HG02973 (cell line): Measurements from ENCODE around the gene GPR17.

Experiments used
- ATAC-seq: cut with Tn5 transposase; IDR thresholded peaks from one replicate; pipeline ENCODE4 v1.9.1; 2021; ENCODE audit warnings: moderate library complexity; ENCODE audit not compliant: unreplicated experiment

The GPR17 gene

DNA sequence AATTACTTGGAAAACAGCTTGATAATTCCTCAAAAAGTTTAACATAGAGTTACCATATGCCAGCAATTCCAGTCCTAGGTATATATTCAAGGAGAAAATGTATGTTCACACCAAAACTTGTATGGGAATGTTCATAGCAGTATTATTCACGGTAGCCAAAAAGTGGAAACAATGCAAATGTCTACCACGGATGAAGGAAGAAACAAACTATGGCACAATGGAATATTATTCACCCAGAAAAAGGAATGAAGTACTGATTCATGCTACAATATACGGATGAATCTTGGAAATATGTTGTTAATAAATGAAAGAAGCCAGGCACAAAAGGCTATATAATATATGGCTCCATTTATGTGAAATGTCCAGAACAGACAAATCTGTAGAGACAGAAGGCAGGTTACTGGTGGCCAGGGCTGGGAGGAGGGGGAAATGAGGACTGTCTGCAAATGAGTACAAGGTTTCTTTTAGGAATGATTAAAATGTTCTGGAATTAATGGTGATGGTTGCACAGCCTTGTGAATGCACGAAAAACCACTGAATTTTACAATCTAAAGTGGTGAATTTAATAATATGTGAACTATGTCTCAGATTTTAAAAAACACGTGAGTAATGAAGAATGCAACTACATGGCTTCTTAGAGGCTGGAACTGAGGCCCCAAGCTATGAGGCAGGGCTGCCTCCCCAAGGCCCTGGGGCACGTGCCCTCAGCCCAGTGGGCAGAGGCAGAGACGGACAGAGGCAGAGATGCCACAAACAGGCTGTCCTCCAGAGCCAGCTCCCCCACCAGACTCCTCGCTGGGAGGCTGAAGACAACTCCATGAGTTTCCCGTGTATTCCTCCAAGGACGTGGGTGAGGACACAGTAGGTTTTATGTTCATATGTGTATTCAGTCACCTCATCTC is 24.4 kb downstream of the GPR17 start:
- no peak for ATAC-seq

DNA sequence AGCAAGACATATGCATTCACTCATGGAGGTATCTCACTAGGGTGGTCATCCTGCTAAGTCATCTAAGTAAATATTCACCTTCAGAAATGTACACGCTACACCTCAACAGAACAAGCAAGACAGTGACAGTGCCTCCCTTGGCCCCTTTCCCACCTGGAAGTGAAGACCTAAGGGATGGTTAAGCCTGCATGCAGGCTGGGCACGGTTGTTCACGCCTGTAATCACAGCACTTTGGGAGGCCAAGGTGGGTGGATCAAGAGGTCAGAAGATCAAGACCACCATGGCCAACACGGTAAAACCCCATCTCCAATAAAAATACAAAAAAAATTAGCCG is 25.0 kb downstream of the GPR17 start:
- ATAC-seq = no peak

DNA sequence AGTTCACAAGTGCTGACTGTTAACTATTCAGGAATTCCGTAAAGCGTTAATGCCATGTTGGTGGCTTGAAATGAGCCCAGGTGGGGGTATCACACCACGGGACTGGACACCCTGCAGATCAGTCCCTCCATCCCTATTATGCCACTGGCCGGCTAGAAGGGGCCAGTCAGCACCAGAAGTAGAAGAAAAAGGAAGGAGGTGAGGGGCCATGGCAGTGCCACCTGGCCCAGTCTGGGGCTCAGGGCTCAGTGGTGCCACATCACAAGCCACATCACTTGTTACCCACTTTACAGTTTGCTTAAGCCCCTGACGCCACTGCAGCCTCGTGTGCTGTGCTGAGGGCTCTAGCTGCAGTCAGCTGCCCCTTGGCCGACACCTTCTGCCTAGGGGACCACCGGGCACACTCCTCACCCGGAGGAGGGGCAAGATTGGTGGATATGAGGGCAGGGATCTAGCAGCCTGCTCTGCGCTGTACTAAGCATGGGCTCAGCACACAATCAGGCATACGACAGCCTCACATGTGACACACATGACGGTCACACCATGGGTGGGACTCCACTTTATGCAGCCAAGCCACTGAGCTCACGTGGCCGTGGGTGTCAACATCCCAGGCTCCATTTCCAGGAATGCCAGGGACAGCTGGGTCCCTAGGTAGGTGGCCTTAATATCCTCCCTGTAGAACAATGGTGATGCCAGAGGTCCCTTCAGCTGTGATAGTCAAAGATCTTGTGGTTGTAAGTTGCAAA is 25.8 kb downstream of the GPR17 start:
- ATAC-seq = no peak

DNA sequence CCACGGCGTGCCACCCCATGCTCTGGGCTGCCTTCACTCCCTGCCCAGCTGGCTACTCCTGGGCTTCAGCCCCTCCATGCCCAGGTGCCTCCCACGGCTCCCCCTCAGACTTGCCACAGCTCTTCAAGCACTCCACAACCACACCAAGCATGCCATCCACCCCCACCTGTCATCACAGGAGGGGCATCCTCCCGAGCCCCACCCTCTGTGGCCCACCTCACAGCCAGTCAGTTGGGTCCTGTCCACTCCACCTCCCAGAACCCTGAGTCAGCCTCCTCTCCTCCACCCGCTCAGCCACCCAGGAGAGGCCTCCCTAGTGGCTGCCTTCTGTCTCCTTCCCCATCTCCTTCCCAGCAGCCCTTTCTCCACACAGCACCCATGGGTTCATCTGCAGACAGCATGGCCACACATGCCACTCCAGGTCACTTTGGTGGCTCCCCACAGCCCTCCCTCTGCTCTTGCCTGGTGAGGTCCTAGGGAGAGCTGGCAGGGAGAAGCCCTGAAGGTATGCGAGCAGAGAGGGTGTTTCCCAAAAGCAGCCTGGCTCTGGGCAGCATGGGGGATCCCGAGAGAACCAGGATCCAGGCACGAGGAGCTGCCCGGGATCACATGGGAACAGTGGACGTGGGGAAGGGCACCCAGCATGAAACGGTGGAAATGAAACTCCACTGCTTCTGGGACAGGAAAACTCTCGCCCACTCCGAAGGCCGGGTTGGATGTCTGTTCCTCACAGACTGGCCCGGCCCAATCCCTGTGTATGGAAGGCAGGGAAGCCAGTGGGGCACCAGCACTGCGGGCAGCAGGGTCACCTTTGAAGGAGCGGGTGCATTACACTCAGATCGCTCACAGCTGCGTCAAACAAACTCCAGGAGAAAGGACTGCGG is 26.6 kb downstream of the GPR17 start:
- ATAC-seq = no peak

DNA sequence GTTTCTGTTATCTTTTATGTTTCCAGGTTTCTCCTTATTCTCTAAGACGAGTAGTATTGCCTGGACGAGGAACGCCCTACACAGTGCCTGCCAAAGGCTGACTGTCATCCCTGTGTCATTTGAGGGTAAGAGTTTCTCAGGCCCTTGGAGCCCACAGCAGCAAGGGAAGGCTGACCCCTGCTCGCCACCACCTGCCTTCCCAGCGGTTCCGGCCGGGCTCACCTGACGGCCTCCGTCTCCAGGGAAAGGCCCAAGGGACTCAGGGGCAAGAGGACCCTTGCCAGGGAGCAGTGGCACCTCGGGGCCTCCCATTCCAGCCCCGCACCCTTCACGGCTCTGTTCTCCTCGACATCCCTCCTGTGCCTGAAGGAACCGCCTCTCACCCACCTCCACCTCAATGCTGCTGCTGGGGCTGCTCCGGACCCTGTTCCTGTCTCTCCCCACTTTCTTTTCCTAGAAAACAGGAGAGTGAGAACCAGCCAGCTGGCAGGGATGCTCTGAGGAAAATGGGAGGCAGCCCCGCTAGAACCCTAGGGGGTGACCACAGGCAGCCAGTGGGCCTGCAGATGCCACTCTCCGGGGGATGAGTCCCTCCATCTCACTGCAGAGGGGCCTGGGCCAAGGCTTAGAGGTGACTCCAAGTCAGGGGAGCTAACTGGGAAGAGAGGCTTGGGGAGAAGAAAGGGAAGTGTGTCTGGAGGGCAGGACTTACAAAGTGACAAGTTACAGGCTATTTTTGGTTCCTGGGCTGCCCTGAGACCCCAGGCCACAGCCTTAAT is 27.5 kb downstream of the GPR17 start:
- ATAC-seq = no peak

DNA sequence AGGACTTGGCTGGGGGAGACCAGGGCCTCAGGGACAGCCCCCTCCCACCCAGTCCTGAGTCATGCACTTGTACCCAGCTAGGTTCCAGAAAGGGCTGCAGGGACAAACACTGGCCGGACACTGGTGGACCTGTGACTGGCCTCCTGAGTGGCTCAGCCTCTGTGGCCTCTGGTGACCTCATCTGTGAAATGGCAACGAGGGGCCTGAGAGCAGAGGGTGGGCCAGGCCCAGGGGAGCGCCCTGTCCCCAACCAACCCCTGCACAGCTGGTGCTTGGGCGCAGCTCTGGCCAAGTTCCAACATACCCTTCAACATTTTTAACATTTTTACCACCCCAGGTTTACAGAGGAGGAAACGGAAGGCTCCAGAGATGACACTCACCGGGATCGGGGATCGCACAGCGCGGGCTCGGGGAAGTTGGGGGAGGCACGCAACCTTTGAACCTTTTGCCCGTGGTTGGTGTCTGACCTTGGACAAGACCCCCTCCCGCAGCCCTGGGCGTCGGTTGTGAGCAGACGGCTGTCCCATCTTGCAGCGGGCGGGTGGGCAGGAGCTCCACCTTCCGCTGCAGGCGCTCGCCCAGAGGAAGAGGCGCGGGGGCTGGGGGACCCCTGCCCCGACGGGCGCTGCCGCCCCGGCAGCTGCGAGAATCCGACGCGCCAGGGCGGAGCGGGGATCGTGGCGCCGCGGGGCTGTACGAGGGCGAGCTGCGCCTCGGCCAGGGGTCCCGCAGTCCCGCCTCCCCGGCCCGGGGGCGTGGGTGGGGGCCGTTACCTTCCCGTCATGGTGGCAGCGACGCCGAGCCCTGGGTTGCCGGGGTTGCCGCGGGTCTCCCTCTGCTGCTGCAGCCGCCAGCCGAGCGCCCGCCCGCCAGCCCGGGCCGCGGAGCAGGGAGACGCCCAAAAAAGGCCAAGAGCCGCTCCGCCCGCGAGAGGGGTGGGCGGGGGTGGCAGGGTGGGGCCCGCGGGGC is 28.6 kb downstream of the GPR17 start:
- ATAC-seq = no peak

DNA sequence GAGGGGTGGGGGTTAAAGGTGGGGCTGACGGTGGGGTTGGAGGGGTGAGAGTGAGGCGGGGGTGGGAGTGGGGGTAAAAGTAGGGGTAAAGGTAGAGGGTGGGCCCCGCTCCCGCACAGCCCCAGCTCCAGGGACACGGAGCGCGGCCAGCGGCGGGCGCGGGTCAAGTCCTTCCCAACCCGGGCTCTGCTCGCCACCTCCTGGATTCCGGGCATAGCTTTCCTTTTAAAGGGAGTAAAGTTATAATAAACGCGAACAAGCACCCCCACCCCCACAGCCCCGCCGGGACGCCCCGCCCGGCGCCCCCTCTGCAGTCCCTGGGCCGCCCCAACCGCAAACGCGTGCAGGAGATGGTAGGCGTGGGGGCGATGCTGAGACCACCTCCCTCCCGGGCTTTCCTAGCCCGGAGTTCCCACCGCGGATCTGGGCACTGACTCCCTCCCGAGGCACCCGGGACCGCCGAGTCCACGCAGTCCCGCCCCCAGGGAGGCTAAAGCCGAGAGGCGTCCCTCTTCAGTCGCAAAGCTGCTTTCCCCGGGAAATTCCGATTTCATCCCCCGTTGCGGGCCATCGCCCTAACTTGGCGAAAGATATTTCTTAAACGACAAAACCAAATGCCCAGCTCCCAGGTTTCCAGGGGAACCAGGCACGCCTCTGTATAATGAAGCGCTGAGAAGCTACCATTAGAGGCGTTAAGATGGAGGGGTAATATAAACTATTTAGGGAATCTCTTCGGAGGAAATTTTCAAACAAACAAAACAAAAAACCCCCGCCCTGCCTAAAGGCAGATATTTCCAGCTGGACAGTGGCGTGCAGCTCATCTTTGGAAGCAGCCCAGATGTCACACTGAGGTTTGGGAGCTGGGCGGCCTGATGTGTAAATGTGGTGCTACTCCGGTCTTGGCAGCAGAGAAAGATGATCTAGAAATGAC is 29.6 kb downstream of the GPR17 start, which contains the start of gene LIMS2:
LIMS2 (minus strand) TSS at position 200 of the 931 bp plus-strand sequence. CDS start 506 bp downstream, outside the sequence.
- ATAC-seq = no peak

DNA sequence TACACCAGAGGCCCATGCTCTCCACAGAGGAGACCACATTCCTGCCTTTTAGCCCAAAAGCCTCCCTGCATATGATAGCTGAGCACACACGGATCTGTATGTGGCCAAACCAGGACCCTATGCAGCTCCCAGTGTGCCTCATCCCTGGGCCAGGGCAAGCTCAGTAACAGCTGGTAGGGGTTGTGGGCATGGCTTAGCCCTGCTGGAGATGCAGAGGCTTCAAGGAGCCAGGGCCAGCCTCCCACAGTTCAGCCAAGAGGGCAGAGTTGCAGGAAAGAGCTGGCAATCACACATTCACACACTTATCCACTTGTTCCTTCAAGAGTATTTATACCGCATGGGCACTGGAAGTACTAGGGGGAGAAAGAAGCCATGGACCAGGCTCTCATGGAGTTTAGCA is 31.0 kb downstream of the GPR17 start:
- no peak for ATAC-seq

DNA sequence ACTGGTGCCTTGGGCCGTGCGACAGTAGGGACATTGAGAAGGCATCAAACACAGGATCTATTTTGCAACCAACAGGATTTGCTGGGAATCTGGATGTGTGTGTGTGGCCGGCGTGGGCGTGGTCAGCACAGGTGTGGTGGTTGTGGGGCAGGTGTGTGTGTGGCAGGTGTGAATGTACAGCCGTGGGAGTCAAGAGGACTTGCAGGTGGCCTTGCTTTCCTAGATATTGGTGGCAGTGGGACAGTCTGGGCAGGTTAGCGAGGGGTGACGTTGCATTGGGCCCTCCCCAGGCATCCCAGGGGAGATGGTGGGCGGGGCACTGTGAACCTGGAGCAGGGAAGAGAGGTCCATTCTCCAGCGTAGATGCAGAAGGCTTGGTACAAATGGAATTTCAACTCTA is 32.6 kb downstream of the GPR17 start:
- ATAC-seq = no peak

DNA sequence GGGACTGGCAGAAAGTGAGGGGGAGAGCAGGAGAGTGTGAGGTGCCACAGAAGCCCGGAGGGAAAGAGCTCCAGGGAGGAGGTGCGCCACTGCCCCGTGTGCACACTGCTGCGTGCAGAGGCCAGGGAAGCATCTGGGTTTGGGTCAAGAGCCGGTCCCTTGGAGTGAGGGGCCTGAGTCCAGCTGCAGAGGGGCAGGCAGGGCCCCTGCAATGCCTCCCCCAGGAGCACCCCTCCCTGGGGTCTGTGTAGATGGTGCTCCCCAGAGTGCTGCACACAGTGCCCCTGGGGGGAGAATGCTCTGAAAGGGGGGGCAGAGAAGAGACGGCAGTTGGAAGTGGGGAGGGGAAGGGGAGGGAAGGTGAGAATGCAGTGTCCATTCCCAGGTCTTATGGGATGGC is 33.0 kb downstream of the GPR17 start:
- no peak for ATAC-seq

DNA sequence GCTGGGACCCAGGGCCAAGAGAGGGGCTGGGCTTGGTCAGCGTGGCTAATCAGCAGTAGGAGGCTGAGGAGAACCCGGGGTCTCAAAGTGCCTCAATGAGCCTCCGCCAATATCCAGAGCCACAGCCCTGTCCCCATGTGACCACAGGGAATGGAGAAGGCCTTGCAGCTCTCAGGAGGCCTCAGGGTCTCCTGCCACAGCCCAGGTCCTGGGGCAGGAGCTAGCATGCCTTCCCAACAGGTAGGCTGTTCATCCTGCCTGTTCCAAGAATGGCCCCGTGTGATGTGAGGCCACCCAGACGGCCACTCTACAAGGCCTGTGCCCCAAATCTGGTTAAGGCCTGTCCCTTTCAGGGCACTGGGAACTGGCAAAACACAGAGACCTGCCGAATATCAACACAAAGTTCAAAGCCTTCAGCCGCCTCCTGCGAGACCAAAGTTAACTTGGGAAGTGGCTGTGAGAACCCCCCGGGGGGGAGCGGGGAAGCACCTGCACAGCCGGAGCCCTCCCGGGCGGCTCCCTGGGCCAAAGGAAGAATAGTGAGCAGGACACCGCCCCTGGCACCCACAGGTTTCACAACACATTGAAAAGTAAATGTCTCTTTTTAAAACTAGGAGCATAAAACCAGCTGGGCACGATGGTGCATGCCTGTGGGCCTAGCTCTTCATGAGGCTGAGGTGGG is 33.9 kb downstream of the GPR17 start:
- no peak for ATAC-seq

DNA sequence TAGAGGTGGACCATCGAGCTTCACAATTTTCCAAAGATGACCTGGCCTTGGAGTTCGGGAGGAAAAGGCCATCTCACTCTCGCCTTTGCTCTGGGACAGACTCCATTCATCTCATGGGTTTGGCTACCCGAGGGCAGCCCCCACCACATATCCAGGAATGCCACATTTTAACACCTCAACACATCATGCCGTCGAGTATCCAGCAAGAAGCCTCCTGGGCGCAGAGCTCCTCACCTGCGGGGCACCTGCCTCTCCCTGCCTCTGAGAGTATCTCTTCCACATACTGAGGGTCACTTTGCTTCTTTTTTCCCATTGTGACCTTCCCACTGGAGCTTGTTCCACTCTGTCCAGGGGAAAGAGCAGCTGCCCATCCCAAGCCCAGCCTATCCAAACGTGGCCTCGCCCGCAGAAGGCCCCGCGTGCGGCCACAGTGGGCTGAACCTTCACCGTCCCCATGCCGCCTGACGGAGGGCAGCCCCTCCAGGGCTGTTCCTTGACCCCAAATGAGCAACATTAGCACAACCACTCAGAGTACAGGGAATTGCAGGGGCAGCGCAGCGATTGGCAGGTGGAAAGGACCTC is 34.8 kb downstream of the GPR17 start:
- ATAC-seq = no peak

DNA sequence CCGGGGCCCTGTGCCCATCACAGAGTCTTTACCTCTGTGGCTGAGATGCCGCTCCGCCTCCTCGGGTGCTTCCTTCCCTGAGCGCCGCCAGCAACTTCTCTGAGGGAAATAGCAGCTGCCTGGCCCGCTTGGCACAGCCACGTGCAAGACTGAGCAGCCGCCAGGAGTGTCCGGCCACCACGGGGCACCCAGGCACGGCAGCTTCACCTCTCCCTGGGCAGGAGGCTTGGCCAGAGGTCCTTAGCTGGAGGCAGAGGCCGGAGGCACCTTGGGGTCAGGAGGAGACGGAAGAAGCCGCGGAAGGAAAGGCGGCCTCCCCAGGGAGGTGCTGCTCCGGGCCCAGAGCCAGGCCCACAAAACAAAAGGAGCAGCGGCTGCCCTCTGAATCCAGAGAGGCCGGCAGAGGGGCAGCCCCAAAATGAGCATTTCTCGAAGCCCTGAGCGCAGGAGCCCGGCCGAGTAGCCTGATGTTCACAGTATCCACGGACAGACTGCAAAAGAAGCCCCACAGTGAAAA is 35.4 kb downstream of the GPR17 start:
- no peak for ATAC-seq

DNA sequence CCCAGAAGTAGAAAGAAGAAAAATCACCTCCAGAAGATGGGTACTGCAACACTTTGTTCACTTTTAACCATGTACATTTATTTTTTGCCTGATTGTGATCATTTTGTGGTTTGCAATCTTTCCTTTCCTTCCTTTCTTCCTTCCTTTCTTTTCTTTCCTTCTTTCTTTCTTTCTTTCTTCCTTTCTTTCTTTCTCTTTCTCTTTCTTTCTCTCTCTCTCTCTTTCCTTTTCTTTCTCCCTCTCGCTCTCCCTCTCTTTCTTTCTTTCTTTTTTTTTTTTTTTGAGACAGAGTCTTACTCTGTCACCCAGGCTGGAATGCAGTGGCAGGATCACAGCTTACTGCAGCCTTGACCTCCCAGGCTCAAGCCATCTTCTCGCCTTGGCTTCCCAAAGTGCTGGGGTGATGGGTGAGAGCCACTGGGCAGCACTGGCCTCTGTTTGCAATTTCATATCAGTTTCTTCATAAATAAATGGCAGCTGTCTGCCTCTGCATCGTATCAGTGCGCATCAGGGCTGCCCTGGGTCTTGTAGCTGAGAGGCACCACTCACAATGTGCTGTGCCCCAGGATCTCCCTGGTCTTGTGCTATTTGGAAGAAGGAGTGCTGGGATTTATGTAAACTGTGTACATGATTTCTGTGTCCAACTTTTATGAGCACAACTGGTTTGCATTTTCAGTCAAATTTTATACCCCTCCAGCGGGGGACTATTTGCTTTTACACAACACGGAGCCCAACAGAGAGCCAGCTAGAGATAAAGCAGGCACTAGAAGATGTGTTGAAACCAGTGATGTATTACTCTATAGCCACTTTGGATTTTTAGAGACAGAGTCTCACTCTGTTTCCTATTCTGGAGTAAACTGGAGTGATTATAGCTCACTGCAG is 36.3 kb downstream of the GPR17 start:
- ATAC-seq = no peak

DNA sequence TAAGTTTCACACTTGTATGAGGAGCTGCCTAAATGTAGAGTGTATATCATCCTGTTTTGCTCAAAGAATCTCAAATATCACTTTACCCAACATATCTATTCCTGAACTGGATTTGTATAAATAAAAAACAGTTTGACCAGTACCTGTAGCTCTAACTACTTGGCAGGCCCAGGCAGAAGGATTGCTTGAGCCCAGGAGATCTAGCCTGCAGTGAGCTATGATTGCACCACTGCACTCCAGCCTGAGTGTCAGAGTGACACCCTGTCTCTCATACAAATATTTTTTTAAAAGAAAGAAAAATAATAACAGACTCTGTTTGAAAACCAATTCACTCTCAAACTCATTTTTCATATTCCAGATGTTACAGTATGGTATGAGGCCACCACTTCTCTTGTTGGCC is 37.1 kb downstream of the GPR17 start:
- no peak for ATAC-seq

DNA sequence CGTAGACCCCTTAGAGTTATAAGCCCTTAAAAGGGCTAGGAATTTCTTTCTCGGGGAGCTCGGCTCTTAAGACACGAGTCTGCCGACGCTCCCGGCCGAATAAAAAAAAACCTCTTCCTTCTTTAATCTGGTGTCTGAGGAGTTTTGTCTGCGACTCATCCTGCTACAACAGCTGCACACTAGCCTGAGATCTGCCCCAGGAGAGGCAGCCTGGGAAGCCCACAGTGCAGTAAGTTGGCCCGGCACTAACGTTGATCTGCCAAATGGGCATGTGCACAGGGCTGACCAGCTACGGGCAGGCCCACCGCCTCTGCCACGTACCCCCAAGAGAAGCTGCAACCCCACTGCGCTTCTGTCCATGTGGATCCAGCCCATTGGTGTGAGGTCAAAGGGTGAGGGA is 37.8 kb downstream of the GPR17 start:
- no peak for ATAC-seq
